ENCODE data around the gene ACTR3. TPM values are rescaled to one million over a fixed set of nuclear protein-coding genes. Genes with fewer than 3 reads are reported as not detected.

Gene ACTR3
- total and polyA plus RNA-seq, 4 donors = 34.4 to 99.6 (median 51.8) TPM

DNA sequence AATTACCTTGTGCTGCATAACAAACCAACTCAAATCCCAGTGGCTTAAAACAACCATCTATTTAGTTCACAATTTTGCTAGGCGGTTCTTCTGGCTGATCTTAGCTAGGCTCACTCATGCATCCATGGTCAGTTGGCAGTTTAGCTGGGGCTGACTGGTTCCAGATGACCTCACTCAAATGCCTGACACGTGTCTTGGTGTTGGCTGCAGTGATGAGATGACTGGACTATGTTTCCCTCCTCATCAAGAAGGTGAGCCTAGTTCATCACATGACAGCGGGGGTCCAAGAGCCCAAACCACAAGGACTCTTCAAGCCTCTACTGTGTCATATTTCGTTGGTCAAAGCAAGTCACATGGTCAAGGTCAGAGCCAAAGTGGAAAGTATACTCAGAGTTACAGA is 42.7 kb upstream of the ACTR3 start:
- no peaks in the 10 kb centered on the region for H3K9me3 ChIP-seq (ENCODE audit: control insufficient read depth in 4 of 4, low read length in 3 of 4)
- no peak overlapping the region for H3K27ac ChIP-seq (ENCODE audit: low read depth in 1 of 2, low read length in 2 of 2)
- no peak overlapping the region for H3K9ac ChIP-seq (ENCODE audit: low read depth in 1 of 2, low read length in 2 of 2)
- H3K36me3 ChIP-seq (ENCODE audit: control insufficient read depth in 4 of 4, insufficient read depth in 3 of 4, low read depth in 1 of 4, low read length in 3 of 4) = no peaks in the 10 kb centered on the region
- no peak for DNase-seq (ENCODE audit: low spot score)
- TF ChIP-seq, protein P1, sequence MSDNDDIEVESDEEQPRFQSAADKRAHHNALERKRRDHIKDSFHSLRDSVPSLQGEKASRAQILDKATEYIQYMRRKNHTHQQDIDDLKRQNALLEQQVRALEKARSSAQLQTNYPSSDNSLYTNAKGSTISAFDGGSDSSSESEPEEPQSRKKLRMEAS (IDR thresholded peaks at IDR 0.05) = no peak
- TF ChIP-seq SP1 (IDR thresholded peaks at IDR 0.05) = no peak
- TF ChIP-seq, protein P2, sequence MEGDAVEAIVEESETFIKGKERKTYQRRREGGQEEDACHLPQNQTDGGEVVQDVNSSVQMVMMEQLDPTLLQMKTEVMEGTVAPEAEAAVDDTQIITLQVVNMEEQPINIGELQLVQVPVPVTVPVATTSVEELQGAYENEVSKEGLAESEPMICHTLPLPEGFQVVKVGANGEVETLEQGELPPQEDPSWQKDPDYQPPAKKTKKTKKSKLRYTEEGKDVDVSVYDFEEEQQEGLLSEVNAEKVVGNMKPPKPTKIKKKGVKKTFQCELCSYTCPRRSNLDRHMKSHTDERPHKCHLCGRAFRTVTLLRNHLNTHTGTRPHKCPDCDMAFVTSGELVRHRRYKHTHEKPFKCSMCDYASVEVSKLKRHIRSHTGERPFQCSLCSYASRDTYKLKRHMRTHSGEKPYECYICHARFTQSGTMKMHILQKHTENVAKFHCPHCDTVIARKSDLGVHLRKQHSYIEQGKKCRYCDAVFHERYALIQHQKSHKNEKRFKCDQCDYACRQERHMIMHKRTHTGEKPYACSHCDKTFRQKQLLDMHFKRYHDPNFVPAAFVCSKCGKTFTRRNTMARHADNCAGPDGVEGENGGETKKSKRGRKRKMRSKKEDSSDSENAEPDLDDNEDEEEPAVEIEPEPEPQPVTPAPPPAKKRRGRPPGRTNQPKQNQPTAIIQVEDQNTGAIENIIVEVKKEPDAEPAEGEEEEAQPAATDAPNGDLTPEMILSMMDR (IDR thresholded peaks at IDR 0.05; ENCODE audit: low read depth, low read length, missing input control) = no peak
- 79% methylated on average over 4 of the region's 4 CpGs for WGBS
- H3K4me1 ChIP-seq (ENCODE audit: control insufficient read depth in 4 of 4, insufficient read depth in 4 of 4, low read length in 3 of 4) = no peaks in the 10 kb centered on the region
- no peak overlapping the region for H3K4me3 ChIP-seq (ENCODE audit: low read depth in 1 of 3, low read length in 3 of 3)
- H3K27me3 ChIP-seq (ENCODE audit: control insufficient read depth in 4 of 4, insufficient read depth in 4 of 4, low read length in 3 of 4) = no peaks in the 10 kb centered on the region

DNA sequence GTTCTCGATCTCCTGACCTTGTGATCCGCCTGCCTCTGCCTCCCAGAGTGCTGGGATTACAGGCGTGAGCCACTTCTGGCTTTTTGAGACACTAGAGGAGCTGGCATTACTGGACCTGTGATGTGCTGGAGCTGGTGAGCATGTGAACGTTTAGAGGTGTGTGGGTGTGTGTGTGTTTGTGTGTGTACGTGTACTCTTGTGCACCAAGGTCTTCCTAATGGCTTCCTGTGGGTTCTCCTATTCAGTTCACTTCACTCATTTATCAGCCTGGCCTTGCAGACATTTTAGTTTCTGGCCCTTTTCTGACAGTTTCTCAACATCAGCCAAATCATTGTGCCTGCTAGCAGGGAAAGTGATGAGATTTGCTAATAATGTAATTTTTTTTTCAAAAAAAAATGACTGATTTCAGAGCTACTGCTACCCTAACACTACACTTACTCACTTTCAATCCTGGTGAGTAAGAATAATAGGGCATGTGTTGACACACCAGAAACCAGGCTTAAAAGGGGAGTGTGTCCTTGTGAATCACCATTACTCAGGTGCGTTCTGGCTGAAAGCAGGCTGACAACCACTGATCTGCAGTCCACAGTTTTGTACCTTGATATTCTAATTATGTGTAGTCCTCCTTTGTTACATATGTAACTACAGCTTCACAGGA is 41.0 kb upstream of the ACTR3 start:
- Histone ChIP-seq H3K36me3 (ENCODE audit: control insufficient read depth in 4 of 4, insufficient read depth in 3 of 4, low read depth in 1 of 4, low read length in 3 of 4) (no peaks in the 10 kb centered on the region), H3K9ac (ENCODE audit: low read depth in 1 of 2, low read length in 2 of 2) (no peak overlapping the region), H3K4me3 (ENCODE audit: low read depth in 1 of 3, low read length in 3 of 3) (no peak overlapping the region), H3K9me3 (ENCODE audit: control insufficient read depth in 4 of 4, low read length in 3 of 4) (no peaks in the 10 kb centered on the region), H3K27ac (ENCODE audit: low read depth in 1 of 2, low read length in 2 of 2) (no peak overlapping the region), H3K4me1 (ENCODE audit: control insufficient read depth in 4 of 4, insufficient read depth in 4 of 4, low read length in 3 of 4) (no peaks in the 10 kb centered on the region), H3K27me3 (ENCODE audit: control insufficient read depth in 4 of 4, insufficient read depth in 4 of 4, low read length in 3 of 4) (no peaks in the 10 kb centered on the region)
- TF ChIP-seq, protein P3, sequence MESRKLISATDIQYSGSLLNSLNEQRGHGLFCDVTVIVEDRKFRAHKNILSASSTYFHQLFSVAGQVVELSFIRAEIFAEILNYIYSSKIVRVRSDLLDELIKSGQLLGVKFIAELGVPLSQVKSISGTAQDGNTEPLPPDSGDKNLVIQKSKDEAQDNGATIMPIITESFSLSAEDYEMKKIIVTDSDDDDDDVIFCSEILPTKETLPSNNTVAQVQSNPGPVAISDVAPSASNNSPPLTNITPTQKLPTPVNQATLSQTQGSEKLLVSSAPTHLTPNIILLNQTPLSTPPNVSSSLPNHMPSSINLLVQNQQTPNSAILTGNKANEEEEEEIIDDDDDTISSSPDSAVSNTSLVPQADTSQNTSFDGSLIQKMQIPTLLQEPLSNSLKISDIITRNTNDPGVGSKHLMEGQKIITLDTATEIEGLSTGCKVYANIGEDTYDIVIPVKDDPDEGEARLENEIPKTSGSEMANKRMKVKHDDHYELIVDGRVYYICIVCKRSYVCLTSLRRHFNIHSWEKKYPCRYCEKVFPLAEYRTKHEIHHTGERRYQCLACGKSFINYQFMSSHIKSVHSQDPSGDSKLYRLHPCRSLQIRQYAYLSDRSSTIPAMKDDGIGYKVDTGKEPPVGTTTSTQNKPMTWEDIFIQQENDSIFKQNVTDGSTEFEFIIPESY (IDR thresholded peaks at IDR 0.05) = no peak
- TF ChIP-seq, protein P4, sequence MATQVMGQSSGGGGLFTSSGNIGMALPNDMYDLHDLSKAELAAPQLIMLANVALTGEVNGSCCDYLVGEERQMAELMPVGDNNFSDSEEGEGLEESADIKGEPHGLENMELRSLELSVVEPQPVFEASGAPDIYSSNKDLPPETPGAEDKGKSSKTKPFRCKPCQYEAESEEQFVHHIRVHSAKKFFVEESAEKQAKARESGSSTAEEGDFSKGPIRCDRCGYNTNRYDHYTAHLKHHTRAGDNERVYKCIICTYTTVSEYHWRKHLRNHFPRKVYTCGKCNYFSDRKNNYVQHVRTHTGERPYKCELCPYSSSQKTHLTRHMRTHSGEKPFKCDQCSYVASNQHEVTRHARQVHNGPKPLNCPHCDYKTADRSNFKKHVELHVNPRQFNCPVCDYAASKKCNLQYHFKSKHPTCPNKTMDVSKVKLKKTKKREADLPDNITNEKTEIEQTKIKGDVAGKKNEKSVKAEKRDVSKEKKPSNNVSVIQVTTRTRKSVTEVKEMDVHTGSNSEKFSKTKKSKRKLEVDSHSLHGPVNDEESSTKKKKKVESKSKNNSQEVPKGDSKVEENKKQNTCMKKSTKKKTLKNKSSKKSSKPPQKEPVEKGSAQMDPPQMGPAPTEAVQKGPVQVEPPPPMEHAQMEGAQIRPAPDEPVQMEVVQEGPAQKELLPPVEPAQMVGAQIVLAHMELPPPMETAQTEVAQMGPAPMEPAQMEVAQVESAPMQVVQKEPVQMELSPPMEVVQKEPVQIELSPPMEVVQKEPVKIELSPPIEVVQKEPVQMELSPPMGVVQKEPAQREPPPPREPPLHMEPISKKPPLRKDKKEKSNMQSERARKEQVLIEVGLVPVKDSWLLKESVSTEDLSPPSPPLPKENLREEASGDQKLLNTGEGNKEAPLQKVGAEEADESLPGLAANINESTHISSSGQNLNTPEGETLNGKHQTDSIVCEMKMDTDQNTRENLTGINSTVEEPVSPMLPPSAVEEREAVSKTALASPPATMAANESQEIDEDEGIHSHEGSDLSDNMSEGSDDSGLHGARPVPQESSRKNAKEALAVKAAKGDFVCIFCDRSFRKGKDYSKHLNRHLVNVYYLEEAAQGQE (IDR thresholded peaks at IDR 0.05) = no peak
- TF ChIP-seq FOXA1 (IDR thresholded peaks at IDR 0.05) = no peak
- TF ChIP-seq EGR1 (IDR thresholded peaks at IDR 0.05; ENCODE audit: low read depth in 2 of 2) = no peak
- TF ChIP-seq, protein P5, sequence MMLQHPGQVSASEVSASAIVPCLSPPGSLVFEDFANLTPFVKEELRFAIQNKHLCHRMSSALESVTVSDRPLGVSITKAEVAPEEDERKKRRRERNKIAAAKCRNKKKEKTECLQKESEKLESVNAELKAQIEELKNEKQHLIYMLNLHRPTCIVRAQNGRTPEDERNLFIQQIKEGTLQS (IDR thresholded peaks at IDR 0.05) = no peak
- TF ChIP-seq NR2F2 (IDR thresholded peaks at IDR 0.05) = no peak
- TF ChIP-seq TAF1 (conservative IDR thresholded peaks at IDR 0.05) = no peak
- no peak for TF ChIP-seq GABPA (IDR thresholded peaks at IDR 0.05 in 1 of 2, conservative IDR thresholded peaks at IDR 0.05 in 1 of 2)
- TF ChIP-seq HNF4A (conservative IDR thresholded peaks at IDR 0.05) = no peak
- TF ChIP-seq RXRA (IDR thresholded peaks at IDR 0.05) = no peak
- TF ChIP-seq, protein P2 (IDR thresholded peaks at IDR 0.05; ENCODE audit: low read depth, low read length, missing input control) = no peak
- no peak for TF ChIP-seq JUND (IDR thresholded peaks at IDR 0.05)
- TF ChIP-seq YY1 (IDR thresholded peaks at IDR 0.05) = no peak
- TF ChIP-seq RAD21 (IDR thresholded peaks at IDR 0.05) = no peak
- TF ChIP-seq HNF4G (IDR thresholded peaks at IDR 0.05) = no peak
- TF ChIP-seq FOXA2 (IDR thresholded peaks at IDR 0.05) = no peak
- TF ChIP-seq SP1 (IDR thresholded peaks at IDR 0.05) = no peak
- TF ChIP-seq, protein P1 (IDR thresholded peaks at IDR 0.05) = no peak
- DNase-seq (ENCODE audit: low spot score) = no peak
- WGBS = 84% methylated on average over 6 of the region's 6 CpGs

Measured in liver (tissue), 9 donors.